Astrocyte of the spinal cord (primary cell): ENCODE results near the gene SFXN4.
"Not testable (repeated sequence)": the region's sequence is repeated elsewhere in the genome, so short reads cannot be mapped to it uniquely, and the experiment has no call there.

Experiments
- DNase-seq: peaks from one replicate; pipeline ENCODE4 v3.0.0; 2011; ENCODE audit warnings: low read depth, low spot score
- H3K4me3 ChIP-seq: 2 replicates; pipeline ENCODE4 v1.5.1; 2011; ENCODE audit warnings: low read depth, mild to moderate bottlenecking, low read length, moderate library complexity
- in situ Hi-C: cut with HindIII; loops from 2 replicates; pipeline ENCODE4 v1.10.0; 2017; ENCODE audit warnings: low sequenced_read_pairs
- TF ChIP-seq, protein P1 (sequence below): IDR thresholded peaks from 2 replicates; pipeline ENCODE4 v1.5.1; 2012; ENCODE audit warnings: low read depth, mild to moderate bottlenecking, low read length, inconsistent platforms

SFXN4 gene

DNA sequence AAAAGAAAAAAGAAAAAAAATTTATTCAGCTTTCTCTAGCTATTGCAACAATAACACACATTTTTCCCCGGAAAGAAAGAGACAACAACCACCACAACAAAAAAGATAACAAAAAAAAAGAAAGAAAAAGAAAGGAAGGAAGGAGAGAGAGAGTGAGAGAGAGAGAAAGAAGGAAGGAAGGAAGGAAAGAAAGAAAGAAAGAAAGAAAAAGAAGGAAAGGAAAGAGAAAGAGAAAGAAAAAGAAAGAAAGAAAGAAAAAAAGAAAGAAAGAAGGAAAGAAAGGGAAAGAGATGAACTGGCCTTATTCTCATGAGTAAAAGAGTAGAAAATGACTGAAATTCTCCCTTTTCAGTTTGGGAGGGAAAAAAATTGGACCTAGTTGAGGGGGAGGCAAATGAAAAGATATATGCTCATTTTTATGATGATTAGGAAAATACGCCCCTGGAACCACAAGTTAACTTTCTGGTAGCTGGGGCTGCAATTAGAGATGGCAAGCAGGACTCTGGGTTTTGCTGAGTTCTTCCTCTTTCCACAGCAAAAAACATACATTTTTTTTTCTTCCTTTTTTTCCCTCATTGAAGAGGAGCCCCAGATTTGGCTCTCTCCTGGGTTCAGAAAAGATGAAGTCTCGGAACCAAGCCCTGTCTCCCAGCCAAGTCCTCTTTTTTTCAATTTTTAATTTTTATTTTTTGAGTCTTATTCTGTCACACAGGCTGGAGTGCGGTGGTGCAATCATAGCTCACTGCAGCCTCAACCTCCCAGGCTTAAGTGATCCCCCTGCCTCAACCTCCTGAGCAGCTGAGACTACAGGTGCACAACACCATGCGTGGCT lies 25.7 kb upstream of the SFXN4 start:
- in situ Hi-C loops = no loop called here
- TF ChIP-seq, protein P1, sequence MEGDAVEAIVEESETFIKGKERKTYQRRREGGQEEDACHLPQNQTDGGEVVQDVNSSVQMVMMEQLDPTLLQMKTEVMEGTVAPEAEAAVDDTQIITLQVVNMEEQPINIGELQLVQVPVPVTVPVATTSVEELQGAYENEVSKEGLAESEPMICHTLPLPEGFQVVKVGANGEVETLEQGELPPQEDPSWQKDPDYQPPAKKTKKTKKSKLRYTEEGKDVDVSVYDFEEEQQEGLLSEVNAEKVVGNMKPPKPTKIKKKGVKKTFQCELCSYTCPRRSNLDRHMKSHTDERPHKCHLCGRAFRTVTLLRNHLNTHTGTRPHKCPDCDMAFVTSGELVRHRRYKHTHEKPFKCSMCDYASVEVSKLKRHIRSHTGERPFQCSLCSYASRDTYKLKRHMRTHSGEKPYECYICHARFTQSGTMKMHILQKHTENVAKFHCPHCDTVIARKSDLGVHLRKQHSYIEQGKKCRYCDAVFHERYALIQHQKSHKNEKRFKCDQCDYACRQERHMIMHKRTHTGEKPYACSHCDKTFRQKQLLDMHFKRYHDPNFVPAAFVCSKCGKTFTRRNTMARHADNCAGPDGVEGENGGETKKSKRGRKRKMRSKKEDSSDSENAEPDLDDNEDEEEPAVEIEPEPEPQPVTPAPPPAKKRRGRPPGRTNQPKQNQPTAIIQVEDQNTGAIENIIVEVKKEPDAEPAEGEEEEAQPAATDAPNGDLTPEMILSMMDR = no peak
- DNase-seq = no peak
- H3K4me3 ChIP-seq = no peak overlapping the region

DNA sequence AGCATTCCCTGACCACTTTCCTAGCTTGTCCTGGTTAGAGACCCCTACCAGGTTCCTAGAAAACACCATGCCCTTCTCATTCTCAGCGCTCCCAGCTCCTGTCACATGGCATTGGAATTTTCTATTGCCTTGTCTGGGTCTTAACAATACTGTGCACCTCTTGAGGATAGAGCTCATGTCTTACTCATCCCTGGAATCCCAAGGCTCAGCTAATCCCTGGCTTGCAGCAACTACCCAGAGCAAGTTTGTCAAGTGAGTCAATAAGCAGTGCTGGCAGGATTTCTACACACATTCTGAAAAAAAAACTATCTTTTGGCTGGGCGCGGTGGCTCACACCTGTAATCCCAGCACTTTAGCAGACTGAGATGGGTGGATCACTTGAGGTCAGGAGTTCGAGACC lies 24.8 kb upstream of the SFXN4 start:
- TF ChIP-seq, protein P1 = no peak
- in situ Hi-C loops = no loop called here
- no peak overlapping the region for H3K4me3 ChIP-seq
- DNase-seq = peak; percentile 91

DNA sequence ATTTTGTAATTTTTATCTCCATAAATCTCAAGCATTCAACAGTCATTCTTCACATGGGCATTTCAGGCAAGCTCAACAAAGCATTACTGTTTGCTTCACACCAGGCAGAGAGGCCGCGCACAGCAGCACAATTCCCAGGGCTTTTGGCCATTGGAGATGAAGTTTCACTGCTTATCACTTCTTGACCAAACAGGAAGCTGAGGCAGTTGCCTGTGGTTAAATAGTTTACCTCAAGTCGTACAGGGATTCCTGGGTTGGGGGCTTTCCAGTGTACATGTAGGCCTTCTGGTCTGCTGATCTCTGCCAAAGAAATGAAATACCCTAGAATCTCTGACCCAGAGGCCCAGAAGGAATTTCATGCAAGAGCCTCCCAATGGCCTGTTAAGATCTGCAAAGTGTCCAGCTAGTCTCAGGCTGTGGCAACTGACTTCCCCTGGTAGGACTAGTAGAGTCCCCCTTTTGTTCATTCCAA lies 24.3 kb upstream of the SFXN4 start:
- H3K4me3 ChIP-seq = no peak overlapping the region
- in situ Hi-C loops = no loop called here
- TF ChIP-seq, protein P1 = no peak
- peak; percentile 78 for DNase-seq

DNA sequence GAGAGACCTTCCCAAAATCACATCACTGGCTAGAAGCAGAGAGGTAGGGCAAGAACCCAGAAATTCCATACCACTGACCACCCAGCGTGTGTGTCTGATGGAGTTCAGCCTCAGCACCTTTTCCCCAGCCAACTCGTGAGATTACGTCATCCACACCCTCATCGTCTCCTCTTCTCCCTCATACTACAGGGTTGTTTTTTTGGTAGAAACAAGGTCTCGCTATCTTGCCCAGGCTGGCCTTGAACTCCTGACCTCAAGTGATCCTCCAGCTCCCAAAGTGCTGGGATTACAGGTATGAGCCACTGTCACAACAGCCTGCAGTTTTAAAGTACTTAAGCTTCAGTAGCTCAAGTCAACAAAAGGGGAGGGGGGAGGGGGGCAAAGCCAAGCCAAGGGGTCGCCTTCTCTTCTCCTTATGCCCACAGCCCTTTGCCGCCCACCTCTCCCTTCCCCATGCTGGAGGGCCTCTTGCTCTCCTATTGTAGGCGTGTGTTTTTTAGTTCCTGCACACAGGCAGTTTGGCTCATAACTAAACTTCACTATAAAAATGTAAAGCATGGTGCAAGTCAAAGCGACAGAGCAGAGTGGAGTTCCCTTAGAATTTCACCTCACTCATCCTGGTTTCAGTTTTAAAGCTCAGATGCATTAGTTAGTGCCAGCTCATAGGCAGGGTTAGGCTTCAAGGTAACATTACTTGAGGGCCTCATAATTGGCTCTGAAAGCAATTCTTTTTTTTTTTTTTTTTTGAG lies 18.3 kb upstream of the SFXN4 start:
- TF ChIP-seq, protein P1 = no peak
- in situ Hi-C loops = no loop called here
- no peak overlapping the region for H3K4me3 ChIP-seq
- no peak for DNase-seq

DNA sequence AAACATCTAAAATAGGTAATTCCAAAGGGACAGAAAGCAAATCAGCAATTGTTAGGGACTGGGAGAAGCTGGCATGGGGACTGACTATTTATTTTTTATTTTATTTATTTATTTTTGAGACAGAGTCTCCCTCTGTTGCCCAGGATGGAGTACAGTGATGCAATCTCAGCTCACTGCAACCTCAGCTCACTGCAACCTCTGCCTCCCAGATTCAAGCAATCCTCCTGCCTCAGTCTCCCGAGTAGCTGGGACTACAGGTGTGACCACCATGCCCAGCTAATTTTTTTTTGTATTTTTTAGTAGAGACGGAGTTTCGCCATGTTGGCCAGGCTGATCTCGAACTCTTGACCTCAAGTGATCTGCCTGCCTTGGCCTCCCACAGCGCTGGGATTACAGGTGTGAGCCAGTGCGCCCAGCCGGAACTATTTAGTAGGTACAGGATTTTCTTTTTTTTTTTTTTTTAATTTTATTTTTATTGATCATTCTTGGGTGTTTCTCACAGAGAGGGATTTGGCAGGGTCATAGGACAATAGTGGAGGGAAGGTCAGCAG lies 15.4 kb upstream of the SFXN4 start:
- in situ Hi-C loops, DNase-seq, H3K4me3 ChIP-seq: not testable (repeated sequence)

DNA sequence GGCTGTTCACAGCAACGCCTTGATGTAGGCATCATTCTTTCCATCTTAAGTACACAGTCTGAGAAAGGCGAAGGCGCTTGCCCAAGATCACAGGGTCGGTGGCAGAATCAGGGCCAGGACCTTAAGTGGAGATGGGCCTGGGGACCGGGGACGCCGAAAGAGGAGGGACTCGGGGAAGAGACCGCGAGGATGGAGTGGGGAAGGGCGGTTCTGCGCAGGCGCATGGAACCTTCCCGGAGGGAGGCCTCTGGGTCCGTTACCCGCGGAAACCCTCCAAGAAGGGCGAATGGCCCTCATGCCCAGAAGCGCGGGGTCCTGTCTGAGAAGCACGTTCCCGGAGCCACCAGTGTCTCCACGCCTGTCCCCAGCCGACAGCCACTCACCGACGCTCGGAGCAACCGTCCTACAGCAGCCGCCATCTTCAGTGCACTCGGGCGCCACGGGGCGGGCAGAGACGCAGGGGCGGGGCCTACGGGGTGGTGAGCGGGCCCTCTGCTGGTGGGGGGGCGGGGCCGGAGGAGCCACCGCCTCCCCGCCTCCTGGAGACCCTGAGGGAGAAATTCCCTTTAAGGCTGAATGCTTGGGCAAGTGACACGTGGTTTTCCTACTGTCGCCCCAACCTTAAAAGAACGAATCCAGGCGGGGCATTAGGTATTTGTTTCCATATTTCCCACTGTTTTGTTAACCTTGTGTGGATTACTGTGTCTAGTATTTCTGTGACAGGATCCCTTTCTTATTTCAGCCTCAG lies 13.0 kb upstream of the SFXN4 start, which contains the start of gene PRDX3:
PRDX3 (minus strand) TSS at position 441 of the 748 bp plus-strand sequence; CDS start at position 419, 22 bp downstream.
- TF ChIP-seq, protein P1 = no peak
- peak; percentile 92 for DNase-seq
- peak within 1 kb of the TSS; percentile 96 for H3K4me3 ChIP-seq
- in situ Hi-C loops = no loop called here
